Sigmoid colon (tissue), 7 donors: Measurements from ENCODE around the gene LTBR. TPM values are rescaled to one million over a fixed set of nuclear protein-coding genes. Genes with fewer than 3 reads are reported as not detected.

Experiments used
- DNase-seq: peaks from one replicate; pipeline ENCODE4 v3.0.0-alpha.2; 2019
- H3K27ac ChIP-seq, 4 donors: fragments of 200-600 bp; sonication (generic); one replicate each; pipeline ENCODE4 v1.5.1; 2016 to 2019; ENCODE audit warnings: mild to moderate bottlenecking in 1 of 4
- H3K27me3 ChIP-seq, 3 donors: fragments of 200-600 bp; sonication (generic); one replicate each; pipeline ENCODE4 v1.5.1; 2019; ENCODE audit warnings: mild to moderate bottlenecking in 1 of 3
- H3K36me3 ChIP-seq, 4 donors: fragments of 200-600 bp; sonication (generic); one replicate each; pipeline ENCODE4 v1.5.1; 2016 to 2019
- H3K4me1 ChIP-seq, 4 donors: fragments of 200-600 bp; sonication (generic); one replicate each; pipeline ENCODE4 v1.5.1; 2017 to 2019
- H3K4me3 ChIP-seq, 4 donors: fragments of 200-600 bp; sonication (generic); one replicate each; pipeline ENCODE4 v1.5.1; 2017 to 2019; ENCODE audit warnings: mild to moderate bottlenecking in 2 of 4, moderate library complexity in 1 of 4
- H3K9me3 ChIP-seq, 4 donors: fragments of 200-600 bp in 3 of 4; sonication (generic) in 3 of 4; one replicate each; pipeline versions ENCODE4 v1.5.1 to v1.6.1; 2013 to 2019
- CTCF ChIP-seq, 4 experiments: fragments of 450-650 bp in 3 of 4; fragments of 200-600 bp in 1 of 4; IDR thresholded peaks; one replicate each; pipeline ENCODE4 v1.5.1; 2016 to 2019; ENCODE audit warnings: antibody characterized with exemption in 4 of 4, mild to moderate bottlenecking in 3 of 4, moderate library complexity in 2 of 4
- EP300 ChIP-seq, 4 donors: sonication (generic); formaldehyde crosslinking; IDR thresholded peaks; one replicate each; pipeline ENCODE4 v1.6.1; 2017; ENCODE audit warnings: antibody characterized with exemption in 4 of 4
- POLR2A ChIP-seq, 2 donors: fragments of 450-650 bp; IDR thresholded peaks; one replicate each; pipeline ENCODE4 v1.6.1; 2016; ENCODE audit warnings: antibody characterized with exemption in 2 of 2, mild to moderate bottlenecking in 2 of 2, moderate library complexity in 2 of 2
- POLR2AphosphoS5 ChIP-seq, 4 donors: sonication (generic); formaldehyde crosslinking; IDR thresholded peaks; one replicate each; pipeline ENCODE4 v1.6.1; 2017; ENCODE audit warnings: antibody characterized with exemption in 4 of 4
- WGBS, 2 donors: extraction: QIAGEN DNeasy Blood & Tissue Kit; methylation state at CpG; one replicate each; pipeline ENCODE4 v1.1.7; 2013; 5-methylcytosine and 5-hydroxymethylcytosine counted together
- intact Hi-C: fragments of 100-400 bp; cut with DNase I; formaldehyde crosslinking; loops from one replicate; pipeline ENCODE4 v1.15.1; 2023
- polyA plus RNA-seq, 3 donors: library from polyadenylated mRNA; stranded (reverse); fragments of 200-250 nt; gene quantifications; one replicate each; pipeline ENCODE4 v1.2.3, GENCODE V29; 2013
- total RNA-seq, 4 donors: library from RNA; depleted of rRNA; stranded (reverse); fragments of >200 nt; gene quantifications; one replicate each; pipeline ENCODE4 v1.1.0, GENCODE V29; 2016
- donor health status: healthy with polysubstance abuse.
- donor health status: Bipolar disorder and iron deficiency.
- donor health status: healthy.

LTBR gene
- total and polyA plus RNA-seq, 7 donors, result 36.3 to 200 (median 85.2) TPM

- Histone ChIP-seq H3K36me3 (no peaks in the 10 kb centered on the region), H3K9me3 (no peaks in the 10 kb centered on the region), H3K4me3 (no peak overlapping the region), H3K27ac (peak overlapping the region in 3 of 4 donors; percentile 45 to 98 (median 80)), H3K4me1 (peaks cover 0 to 81% (median 71%) of the 10 kb centered on the region in 4 donors), H3K27me3 (no peaks in the 10 kb centered on the region)
- peak; percentile 60 for DNase-seq
- intact Hi-C loops, result no loop called here
- WGBS, 2 donors, result 70 to 85% methylated on average over 13 of the region's 13 CpGs
- peak in 2 of 4 donors; percentile 31 to 58 for TF ChIP-seq POLR2AphosphoS5 (IDR thresholded peaks at IDR 0.05)
- no peak for TF ChIP-seq CTCF (IDR thresholded peaks at IDR 0.05)
Observed at GRCh38 chr12:6378709-6379472, 5.1 kb upstream of the LTBR start.

DNA sequence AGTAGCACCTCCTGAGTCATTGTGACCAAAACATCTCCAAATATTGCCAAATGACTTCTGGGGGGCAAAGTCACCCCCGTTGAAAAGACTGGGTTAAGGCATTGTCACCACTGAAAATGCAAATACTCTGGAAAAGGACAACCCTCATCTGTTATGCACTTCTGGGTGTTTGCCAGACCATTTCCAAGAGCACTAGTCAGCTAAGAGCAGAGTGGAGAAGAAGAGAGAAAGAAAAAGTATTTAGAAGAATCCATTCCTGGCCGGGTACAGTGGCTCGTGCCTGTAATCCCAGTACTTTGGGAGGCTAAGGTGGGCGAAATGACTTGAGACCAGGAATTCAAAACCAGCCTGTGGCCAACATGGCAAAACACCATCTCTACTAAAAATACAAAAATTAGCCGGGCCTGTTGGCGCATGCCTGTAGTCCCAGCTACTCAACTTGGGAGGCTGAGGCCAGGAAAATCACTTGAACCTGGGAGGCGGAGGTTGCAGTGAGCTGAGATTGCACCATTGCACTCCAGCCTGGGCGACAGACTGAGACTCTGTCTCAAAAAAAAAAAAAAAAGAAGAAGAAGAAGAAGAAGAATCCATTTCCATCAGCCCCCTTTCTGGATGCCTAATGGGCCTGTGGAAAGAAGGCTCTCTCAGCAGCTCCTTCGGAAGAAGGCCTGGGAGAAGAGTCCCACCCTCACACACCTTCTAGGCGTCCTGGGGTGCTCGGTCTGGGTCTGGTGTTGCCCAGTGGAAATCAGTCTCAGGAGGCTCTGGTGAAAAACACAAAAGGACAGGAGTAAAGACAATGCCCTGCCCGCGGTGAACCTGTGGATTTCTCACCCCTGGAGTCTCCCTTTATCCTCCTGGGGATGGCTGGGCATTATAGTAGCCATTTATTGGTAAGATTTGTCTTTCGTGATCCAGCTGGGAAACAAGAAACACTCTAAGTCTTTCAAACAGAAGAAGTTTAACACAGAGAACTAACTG lies 3.5 kb upstream of the LTBR start:
- Histone ChIP-seq H3K9me3 (no peaks in the 10 kb centered on the region), H3K27ac (peak overlapping the region in 3 of 4 donors; percentile 45 to 98 (median 80)), H3K4me3 (no peak overlapping the region), H3K36me3 (no peaks in the 10 kb centered on the region), H3K4me1 (peaks cover 3 to 87% (median 77%) of the 10 kb centered on the region in 4 donors), H3K27me3 (no peaks in the 10 kb centered on the region)
- no peak for TF ChIP-seq CTCF (IDR thresholded peaks at IDR 0.05)
- no peak for TF ChIP-seq EP300 (IDR thresholded peaks at IDR 0.05)
- TF ChIP-seq POLR2A (IDR thresholded peaks at IDR 0.05), result no peak
- no peak for TF ChIP-seq POLR2AphosphoS5 (IDR thresholded peaks at IDR 0.05)
- intact Hi-C loops, result no loop called here
- DNase-seq, result no peak
- 86 to 91% methylated on average over 14 of the region's 14 CpGs for WGBS, 2 donors

GRCh38 chr12:6382371-6382770 lies 1.6 kb upstream of the LTBR start:
- intact Hi-C loops, result loop anchor here (2.0 kb wide), 2 partner anchors 16 to 44 kb away; no protein-coding TSS in a partner anchor
- 94 to 95% methylated on average over 7 of the region's 7 CpGs for WGBS, 2 donors
- H3K4me3 ChIP-seq, result no peak overlapping the region
- no peaks in the 10 kb centered on the region for H3K27me3 ChIP-seq
- peaks cover 3 to 86% (median 75%) of the 10 kb centered on the region in 4 donors for H3K4me1 ChIP-seq
- peak overlapping the region; percentile 93 to 98 (median 94) for H3K27ac ChIP-seq
- no peak for DNase-seq
- no peak for TF ChIP-seq EP300 (IDR thresholded peaks at IDR 0.05)
- TF ChIP-seq POLR2A (IDR thresholded peaks at IDR 0.05), result no peak
- no peak for TF ChIP-seq CTCF (IDR thresholded peaks at IDR 0.05)
- TF ChIP-seq POLR2AphosphoS5 (IDR thresholded peaks at IDR 0.05), result no peak
- H3K9me3 ChIP-seq, result no peaks in the 10 kb centered on the region
- H3K36me3 ChIP-seq, result peaks cover 0 to 17% (median 8%) of the 10 kb centered on the region in 4 donors

- Histone ChIP-seq H3K4me1 (peaks cover 3 to 86% (median 75%) of the 10 kb centered on the region in 4 donors), H3K4me3 (peak overlapping the region in 2 of 4 donors; percentile 75 to 93), H3K27me3 (no peaks in the 10 kb centered on the region), H3K9me3 (no peaks in the 10 kb centered on the region), H3K36me3 (peaks cover 0 to 23% (median 13%) of the 10 kb centered on the region in 4 donors), H3K27ac (peak overlapping the region; percentile 93 to 98 (median 94))
- 79 to 84% methylated on average over 6 of the region's 6 CpGs for WGBS, 2 donors
- intact Hi-C loops, result loop anchor here (2.0 kb wide), 2 partner anchors 16 to 44 kb away; no protein-coding TSS in a partner anchor
- DNase-seq, result no peak
- TF ChIP-seq CTCF (IDR thresholded peaks at IDR 0.05), result no peak
- no peak for TF ChIP-seq EP300 (IDR thresholded peaks at IDR 0.05)
- TF ChIP-seq POLR2A (IDR thresholded peaks at IDR 0.05), result no peak
- no peak for TF ChIP-seq POLR2AphosphoS5 (IDR thresholded peaks at IDR 0.05)
Observed at GRCh38 chr12:6382982-6383381, 980 bp upstream of the LTBR start.
